ENCODE measurements around the gene STEEP1.

Gene STEEP1

DNA sequence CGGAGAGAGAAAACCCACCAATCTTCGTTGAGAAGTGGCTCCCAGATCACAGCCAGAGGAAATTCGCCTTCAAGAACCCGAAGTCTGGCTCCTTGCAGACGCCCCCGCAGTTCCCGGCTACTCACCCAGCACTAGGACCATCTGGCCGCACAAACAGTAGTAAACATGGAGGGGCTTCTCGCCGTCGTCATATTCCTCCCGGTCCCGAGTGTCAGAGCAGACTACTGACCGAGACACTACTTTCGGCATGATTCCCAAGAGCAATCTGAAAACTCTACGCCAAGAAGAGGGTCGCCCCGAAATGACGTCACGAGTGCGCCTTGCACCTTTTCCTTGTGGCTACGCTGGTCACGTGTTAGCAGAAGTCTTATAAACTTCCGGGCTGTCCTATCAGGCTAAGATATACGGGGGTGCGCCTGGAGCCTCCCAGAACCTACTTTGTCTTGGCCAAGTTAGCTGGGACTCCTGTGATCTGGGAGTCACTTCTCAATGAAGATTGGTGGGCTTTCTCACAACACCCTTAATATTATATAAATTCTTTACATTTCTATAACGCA is at the start of gene STEEP1:
TSS of gene STEEP1 (minus strand) at position 303 of the 557 bp plus-strand sequence. CDS start at position 249, 54 bp downstream.
- peak; percentile 82 for DNase-seq (ENCODE audit: low spot score)

DNA sequence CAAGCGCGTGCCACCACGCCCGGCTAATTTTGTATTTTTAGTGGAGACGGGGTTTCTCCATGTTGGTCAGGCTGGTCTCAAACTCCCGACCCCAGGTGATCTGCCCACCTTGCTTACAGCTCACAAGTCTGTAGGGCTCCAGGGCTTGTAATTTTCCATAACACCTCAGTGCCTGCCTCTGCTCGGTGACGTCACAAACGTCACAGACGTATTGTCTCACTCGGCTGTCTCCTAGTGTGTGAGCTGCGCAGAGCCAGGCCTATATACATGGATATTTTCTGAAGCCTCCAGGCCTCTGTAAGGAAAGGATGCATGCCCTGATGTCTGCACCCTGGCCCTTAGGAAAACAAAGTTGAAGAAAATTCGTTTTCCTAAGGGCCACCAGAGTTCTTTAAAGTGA is 49.6 kb upstream of the STEEP1 start:
- no peak for DNase-seq (ENCODE audit: low spot score)

DNA sequence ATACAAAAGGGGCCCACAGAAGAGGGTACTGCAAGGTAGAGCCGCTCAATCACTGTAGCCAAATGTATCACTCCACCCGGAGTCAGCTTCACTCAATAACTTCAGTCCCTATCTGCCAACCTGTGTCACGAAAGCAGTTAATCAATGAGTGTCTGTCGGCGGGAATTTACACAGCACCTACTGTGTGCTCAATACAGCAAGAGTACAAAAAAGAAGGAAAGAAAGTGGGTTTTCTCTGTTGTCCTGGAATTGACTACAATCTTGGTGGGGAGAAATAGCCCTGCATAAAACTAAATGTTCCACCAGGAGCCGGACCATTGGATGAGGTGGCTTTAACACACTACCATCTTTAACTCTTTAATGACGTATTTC is 41.8 kb upstream of the STEEP1 start:
- DNase-seq (ENCODE audit: low spot score) = no peak

DNA sequence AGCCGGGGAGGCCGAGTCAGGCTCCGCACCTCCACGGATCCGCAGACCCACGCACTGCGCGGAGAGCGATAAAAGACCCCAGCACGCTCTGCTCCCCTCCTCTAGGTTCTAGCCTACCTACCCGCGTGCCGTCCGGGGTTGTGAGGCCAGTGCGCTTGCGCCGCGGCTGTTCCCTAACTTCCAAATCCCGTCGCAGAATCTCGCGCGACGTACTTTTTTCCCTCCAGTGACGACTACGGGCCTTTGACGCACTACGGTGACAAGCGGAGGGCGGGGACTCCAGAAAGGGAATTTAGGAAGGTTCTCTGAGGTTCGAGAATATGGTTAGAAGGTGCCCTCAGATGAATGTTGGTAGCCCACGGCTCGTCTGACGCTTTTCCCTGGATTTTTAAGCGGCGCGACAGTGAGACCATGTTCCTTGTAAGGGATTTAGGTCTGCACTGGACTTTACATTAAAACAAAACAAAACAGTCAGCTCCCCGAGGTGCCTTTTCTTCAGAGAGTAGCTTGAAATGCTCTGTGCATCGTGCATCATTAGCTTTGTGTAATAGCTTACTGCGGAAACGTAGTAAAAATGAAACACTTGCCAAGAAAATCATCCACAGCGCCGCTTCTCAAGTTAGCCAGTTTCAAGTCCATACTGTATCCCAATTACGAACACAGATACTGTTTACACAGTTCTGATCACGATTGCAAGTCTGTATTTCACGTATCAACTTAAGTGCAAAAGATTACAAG is 41.2 kb upstream of the STEEP1 start, which contains the start of gene NKRF:
TSS of gene NKRF (minus strand) at position 145 of the 738 bp plus-strand sequence.
- DNase-seq (ENCODE audit: low spot score) = peak; percentile 90

DNA sequence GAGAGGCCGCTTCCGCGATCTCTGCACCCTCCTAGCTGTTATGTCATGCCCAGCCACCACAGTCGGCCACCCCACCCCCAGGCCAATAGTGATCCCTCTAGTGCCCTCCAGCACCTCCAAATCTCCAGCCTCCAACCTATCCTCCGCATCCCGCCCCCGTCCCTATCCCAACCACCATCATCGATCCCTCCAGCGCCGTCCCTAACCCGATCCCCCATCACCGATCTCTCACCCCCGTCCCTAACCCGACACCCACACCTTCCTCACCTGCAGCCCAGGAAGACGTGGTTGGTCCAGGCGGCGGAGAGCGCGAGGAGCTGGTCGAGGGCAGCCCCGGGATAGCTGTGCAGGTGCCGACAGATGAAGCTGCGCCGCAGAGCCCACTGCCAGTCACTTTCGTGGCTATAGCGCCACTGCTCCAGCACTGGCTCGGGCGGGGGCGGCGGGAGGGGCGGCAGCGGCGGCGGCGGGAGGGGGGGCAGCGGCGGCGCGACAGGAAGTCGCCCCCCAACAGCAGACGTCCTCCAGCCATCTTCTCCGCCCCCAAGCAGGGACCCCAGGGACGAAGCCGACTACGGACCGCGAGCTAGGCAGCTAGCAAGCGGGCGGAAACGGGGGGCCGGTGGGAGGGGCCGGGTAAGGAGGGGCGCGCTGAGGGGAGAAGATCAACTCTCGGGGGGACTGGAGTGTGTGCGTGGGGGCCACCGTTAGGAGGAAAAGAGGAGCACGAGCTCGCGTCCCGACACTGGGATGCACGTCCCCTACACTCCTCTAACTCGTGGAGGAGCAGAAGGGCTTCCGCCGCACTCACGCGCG is 40.5 kb upstream of the STEEP1 start:
- peak; percentile 25 for DNase-seq (ENCODE audit: low spot score)

DNA sequence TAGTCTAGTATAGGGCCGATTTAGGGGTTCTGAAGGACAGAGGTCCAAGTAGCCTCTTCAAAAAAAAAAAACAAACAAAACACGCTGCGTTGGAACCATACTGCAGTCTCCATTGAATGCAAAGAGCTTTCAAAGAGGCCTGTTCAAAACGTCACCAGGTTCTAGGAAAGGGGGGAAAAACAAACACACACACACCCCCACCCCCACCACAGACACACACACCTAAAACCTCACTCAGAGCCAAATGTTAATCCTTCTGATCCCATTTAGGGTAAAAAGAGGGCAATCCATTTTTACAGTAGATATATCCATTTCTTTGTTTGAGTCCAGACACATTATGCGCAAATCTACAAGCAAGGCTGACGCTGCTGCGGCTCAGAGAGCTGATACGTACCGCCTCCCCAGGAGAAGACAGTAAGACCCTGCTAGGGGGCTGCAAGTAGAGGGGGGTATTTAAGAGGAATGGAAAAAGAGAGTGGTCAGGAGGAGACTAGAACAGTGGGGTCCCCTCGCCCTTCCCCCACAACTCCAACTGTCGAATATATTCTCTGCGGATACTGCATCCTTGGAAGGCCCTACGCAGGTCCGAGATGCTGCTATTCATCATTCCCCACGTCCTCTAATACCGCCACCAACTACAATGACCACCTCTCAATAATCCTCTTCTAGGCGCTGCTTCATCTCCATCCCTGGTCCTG is 39.7 kb upstream of the STEEP1 start:
- peak; percentile 9 for DNase-seq (ENCODE audit: low spot score)

DNA sequence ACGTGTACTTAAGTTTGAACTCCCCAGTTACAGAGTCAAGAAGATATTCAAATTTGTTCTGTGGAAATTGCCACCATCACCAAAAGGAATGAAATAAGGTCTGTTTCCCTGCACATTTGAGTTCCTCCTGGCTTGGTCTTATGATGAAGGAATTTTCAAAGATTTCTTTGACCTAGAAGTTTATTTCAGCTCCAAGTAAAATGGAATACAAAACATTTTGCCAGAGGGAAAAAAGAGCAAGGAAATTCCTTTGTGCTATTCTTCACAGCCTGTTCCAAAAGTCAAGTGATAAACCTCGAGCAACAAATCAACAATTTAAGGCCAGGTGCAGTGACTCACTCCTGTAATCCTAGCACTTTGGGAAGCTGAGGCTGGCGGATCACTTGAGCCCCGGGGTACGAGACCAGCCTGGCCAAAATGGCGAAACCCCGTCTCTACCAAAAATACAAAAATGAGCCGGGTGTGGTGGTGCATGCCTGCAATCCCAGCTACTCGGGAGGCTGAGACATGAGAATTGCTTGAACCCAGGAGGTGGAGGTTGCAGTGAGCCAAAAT is 37.6 kb upstream of the STEEP1 start:
- DNase-seq (ENCODE audit: low spot score) = no peak

DNA sequence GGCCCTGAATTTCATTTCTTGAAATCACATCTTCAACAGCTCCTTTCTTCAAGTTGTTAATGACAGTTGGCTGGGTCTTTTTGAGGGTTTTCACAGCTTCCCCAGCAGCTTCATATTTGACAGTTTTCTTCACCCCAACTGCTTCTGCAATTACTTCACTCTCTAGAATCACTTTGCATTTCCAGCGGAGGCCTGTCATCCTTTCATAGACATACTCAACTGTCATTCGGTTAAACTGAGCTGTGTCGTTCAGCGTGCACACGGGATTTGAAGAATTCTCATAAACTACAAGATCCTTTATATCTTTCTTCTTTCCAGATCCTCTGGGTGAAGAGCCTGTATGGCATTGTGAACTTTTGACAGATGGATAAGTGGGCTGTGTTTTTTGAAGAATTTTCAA is 24.6 kb upstream of the STEEP1 start:
- DNase-seq (ENCODE audit: low spot score) = no peak

DNA sequence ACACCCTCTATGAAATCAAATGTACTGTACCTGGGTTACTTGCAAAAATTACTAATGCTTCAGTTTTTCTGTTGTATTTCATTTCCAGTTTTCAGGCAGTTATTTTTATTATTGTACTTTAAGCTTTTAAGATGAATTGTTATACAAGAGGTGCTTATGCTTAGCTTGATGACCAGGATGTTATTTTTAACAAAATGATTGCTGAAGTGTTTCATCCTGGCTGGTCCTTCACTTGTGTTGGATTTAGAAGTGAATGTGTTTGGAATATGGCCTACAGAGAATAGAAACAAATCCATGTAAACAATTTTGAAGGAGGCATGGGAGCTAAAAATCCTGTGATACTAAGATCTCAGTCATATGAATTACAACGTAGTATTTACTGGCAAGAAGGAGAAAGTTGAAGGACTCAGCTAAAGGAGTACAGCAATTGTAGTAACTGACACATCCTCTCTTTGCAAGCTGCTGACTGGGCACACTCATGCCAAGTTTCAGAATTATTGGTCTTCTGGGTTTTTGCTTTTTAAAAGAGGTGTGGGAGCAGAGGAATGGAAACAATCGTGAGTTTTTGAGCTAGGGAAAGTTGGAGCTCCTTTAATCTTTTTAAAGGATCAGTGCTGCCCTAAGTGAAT is 18.3 kb upstream of the STEEP1 start:
- no peak for DNase-seq (ENCODE audit: low spot score)

DNA sequence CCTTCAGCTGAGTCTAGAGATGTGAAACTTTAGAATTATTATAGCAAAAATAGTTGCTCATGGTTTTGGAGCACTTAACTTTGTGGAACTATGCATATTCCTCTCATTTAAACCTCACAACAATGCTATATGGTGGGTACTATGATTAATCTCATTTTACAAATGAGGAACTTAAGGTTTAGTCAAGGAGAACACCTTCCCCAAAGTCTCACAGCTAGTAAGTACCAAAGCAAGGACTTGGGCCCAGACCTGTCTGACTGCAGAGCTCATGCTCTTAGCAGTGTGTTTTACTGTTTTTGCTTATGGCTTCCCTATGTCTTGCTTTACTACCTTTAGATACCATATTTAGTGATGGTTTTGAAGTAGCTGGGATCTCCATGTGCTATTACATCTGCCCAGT is 14.2 kb upstream of the STEEP1 start:
- DNase-seq (ENCODE audit: low spot score) = no peak

DNA sequence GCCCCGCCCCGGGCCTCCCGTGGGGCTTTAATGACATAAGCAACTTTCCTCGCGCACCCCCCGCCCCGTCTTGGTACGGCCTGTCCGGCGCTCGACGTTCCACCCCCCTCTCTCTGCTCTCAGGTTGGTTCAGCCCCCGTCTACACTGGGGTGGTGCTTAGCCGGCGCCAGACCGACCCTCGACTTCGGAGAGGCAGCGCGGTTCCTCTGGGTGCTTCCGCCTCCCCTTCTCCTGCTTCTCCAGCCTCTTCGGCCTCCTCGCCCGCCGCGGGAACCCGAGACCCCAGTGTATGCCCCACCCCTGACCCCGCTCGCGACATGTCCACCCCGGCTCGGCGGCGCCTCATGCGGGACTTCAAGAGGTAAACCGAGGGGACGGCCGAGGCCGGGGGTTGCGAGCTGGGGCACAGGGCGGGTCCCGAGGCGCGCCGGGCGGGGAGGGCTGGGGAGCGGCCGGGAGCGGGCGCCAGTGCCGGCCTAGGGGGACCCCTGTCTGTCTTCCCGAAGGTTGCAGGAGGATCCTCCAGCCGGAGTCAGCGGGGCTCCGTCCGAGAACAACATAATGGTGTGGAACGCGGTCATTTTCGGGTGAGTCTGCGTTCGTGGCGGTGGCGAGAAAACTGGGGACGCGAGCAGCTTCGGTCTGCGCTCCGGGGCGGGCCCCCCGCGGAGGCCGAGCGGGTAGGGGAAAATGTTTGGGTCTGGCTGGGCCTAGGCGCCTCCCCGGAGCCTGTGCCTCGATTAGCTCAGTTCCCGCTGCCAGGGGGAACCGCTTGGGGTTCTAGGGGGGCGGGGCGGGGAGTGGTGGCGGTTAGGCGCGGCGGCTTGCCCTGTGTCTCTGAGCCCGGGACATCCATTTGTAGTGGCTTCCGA is 9.4 kb upstream of the STEEP1 start, which contains the start of gene UBE2A:
TSS of gene UBE2A (plus strand) at position 170 of the 873 bp plus-strand sequence. CDS start at position 319, 149 bp downstream.
- DNase-seq (ENCODE audit: low spot score) = peak; percentile 91

DNA sequence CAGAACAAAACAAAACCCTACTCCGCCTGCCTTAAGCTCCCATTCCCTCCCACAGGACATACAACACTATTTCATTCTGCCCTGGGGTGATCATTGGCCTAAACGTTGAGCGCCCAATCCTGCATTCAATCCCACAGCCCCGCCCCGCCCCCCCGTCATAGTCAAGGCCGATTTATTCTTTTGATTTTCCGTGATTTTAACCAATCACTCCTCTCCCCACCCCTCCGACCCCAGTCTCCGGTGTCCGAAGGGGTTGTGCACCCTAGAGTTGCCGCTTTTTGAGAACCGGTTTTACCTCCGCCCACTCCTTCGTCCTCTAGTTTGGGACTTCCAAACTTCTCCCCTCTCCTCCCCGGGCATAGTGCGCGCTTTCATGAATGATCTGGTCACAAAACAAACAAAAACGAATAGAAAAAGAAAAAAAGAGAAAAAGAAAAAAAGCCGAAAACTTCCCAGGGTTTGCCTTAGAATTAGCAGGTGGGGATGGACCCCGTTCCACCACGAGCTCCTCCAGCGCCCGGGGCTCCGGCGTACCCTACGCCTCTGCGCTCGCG is 8.7 kb upstream of the STEEP1 start:
- no peak for DNase-seq (ENCODE audit: low spot score)

DNA sequence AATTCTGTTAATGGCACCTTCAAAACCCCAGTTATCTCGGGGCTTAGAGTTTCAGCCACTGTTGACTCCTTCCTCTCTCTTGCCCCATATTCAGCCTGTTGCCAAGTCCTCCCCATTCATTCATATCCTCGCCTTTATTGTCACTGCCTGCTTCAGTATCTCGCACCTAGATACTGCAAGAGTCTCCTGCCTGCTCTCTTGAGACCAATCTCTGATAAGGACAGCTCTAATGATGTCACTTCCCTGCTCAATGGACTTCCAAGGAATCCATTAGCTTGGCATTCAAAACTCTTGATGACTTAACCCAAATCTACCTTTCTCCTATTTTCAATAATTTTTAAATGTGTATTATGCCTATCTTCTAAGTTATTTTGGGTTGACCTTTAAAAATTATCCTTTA is 8.0 kb upstream of the STEEP1 start:
- no peak for DNase-seq (ENCODE audit: low spot score)

DNA sequence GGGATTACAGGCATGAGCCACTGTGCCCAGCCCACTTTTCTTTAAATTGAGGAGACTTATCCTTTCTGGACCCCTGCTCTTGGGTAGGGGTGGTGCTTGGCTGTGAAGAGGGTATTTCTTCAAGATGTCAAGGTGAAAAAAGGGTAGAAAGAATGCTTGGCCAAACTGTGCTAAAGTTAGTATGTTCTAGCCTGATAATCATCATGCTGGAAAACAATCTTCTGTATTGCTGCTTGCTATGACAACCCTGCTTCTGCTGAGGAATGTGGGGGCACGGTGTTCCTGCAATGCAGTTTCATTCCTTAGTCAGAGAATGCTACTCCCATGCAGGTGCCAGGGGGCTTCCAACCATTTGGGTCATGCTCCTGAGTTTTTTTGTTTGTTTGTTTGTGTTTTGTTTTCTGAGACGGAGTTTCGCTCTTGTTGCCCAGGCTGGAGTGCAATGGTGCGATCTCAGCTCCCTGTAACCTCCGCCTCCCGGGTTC is 5.2 kb upstream of the STEEP1 start:
- no peak for DNase-seq (ENCODE audit: low spot score)

DNA sequence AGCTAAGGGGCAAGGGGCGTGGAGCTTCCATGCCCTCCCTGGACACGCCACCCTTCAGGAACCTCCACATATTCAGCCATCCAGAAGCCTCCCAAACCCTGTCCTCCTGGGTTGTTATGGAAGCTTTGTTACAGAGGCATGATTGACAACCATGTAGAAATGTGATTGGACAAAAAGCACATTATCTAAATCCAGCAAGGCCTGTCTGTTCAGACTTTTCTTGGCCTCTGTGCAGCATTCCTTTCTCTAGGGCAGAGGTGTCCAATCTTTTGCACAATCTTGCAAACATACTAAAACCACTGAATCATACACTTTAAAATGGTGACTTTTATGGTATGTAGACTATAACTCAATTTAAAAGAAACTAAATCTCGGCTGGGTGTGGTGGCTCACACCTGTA is 12.7 kb downstream of the STEEP1 start:
- DNase-seq (ENCODE audit: low spot score) = no peak

DNA sequence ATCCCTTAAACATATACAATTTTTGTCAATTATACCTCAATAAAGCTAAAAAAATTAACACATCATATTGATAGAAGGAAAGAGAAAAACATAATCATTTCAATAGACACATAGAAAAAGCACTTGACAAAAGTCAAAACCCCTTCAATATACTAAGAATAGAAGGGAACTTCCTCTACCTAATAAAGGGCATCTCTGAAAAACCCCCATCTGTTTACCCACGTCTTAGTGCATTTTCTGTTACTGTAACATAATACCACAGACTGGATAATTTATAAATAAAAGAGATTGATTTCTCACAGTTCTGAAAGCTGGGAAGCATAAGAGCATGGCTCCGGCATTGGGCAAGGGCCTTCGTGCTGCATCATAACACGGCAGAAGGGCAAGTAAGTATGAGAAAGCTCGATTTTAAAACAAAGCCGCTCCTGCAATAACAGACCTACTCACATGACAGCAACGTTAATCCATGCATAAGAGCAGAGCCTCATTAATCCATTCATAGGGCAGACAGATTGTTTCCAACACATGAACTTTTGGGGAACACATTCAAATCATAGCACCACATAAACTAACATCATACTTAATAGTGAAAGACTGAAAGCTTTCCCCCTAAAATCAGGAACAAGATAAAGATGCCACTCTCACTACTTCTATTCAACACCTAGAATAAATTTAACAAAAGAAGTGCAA is 15.7 kb downstream of the STEEP1 start:
- DNase-seq (ENCODE audit: low spot score) = no peak

DNA sequence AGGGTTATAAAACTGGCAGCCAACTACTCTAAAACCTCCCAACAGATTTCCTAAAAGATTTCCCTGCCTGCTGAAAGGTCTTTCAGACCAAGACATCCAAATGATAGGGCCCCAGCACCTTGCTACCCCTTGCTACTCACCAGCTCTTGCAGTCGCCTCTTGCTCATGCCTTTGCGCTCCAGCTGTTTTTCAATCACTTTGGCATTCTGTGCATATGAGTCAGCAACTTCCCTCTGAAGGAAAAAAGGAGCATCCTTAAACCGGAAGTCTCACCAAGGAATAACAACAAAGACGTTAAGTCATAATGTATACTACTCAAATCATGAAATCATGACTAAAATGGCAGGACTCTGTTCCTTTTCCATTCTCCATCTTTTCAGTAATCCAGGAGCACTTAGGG is 24.0 kb downstream of the STEEP1 start:
- no peak for DNase-seq (ENCODE audit: low spot score)

DNA sequence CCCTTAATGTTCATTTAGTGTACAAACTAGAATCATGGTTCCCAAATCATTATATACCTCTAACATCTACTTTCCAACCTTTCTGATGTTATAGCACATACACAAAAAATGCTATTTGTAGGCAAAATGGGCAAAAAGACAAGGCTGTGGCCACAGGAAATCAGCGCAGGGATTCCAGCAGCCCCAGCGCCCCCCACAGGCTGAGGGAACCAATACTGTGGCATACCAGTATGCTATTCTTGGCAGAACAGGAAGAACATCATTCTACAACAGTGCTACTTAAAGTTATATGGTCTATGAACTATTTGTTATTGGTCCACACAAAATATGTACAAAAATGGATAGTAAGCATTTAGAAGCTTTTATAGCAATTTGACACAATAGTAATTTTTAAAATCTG is 25.3 kb downstream of the STEEP1 start:
- no peak for DNase-seq (ENCODE audit: low spot score)

DNA sequence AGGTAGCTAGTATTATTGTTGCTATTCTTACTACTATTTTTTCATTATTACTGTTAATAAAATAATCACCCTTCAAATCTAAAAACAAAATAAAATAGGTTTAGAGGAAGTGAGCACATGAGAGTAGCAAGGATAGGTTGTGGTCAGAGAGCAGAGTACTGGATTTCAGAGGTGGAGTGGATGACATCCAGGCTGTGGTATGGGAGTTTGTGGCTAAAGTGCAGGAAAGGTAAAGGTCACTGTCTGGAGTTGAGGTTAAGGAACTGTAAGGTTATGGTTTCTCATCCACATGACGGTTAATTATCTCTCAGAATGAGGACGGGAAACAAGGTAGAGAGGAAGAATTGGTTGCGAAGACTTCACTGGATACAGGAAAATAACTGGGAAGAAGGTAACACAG is 27.7 kb downstream of the STEEP1 start:
- no peak for DNase-seq (ENCODE audit: low spot score)

All from CD4-positive, alpha-beta T cell treated with Interleukin-15 for 4 hours (primary cell).